ENCODE data around the gene DOK6. TPM values are rescaled to one million over a fixed set of nuclear protein-coding genes. Genes with fewer than 3 reads are reported as not detected.

DOK6 gene
- total RNA-seq, 1 experiment from 2014 or later, result not detected

DNA sequence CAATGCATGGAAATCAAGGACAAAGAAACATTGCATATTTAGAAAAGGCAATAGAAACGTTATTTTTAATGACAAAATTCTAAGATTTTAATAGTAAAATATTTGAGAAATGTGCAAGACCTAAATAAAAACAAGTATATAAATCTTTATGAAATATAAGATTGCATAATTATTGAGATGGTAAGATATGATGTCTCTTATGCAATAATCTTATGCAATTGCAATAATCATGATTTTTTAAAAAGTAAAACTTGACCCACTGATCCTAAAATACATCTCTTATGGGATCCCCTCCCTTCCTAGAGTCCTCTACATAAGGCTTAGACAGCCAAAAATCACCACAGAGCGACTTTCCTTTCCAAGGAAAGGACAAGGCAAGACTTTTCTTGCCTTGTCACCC, 249.0 kb downstream of the DOK6 start:
- no peak overlapping the region for H3K4me2 ChIP-seq
- ChIA-PET POLR2A (ENCODE audit: unreplicated experiment) (no interaction called here), CTCF (no interaction called here)
- H2AFZ ChIP-seq, result no peak overlapping the region
- intact Hi-C loops (cut with micrococcal nuclease; ENCODE audit: unreplicated experiment), result no loop called here
- no peaks in the 10 kb centered on the region for H3K79me2 ChIP-seq (ENCODE audit: low read depth)
- peaks cover 4% of the 10 kb centered on the region for H3K9me2 ChIP-seq (ENCODE audit: insufficient read depth)
- no peaks in the 10 kb centered on the region for H4K20me1 ChIP-seq (ENCODE audit: insufficient read depth)
- no peaks in the 10 kb centered on the region for H3F3A ChIP-seq (ENCODE audit: insufficient read depth, low read depth)
- no peaks in the 10 kb centered on the region for H3K4me1 ChIP-seq (replicated peaks; ENCODE audit: insufficient read depth)
- DNase-seq, result no peak
- H3K9me3 ChIP-seq (ENCODE audit: insufficient read depth, low read depth), result no peaks in the 10 kb centered on the region
- no peaks in the 10 kb centered on the region for H3K36me3 ChIP-seq (ENCODE audit: low read depth)
- TF ChIP-seq, protein P1, sequence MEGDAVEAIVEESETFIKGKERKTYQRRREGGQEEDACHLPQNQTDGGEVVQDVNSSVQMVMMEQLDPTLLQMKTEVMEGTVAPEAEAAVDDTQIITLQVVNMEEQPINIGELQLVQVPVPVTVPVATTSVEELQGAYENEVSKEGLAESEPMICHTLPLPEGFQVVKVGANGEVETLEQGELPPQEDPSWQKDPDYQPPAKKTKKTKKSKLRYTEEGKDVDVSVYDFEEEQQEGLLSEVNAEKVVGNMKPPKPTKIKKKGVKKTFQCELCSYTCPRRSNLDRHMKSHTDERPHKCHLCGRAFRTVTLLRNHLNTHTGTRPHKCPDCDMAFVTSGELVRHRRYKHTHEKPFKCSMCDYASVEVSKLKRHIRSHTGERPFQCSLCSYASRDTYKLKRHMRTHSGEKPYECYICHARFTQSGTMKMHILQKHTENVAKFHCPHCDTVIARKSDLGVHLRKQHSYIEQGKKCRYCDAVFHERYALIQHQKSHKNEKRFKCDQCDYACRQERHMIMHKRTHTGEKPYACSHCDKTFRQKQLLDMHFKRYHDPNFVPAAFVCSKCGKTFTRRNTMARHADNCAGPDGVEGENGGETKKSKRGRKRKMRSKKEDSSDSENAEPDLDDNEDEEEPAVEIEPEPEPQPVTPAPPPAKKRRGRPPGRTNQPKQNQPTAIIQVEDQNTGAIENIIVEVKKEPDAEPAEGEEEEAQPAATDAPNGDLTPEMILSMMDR (conservative IDR thresholded peaks at IDR 0.05), result no peak
- no peak for TF ChIP-seq EZH2 (IDR thresholded peaks at IDR 0.05; ENCODE audit: low read depth)
- no TSS peak for BruUV-seq (replicated peaks)
- no peak overlapping the region for H3K4me3 ChIP-seq
- H3K27ac ChIP-seq, result no peak overlapping the region
- no peaks in the 10 kb centered on the region for H3K27me3 ChIP-seq (ENCODE audit: insufficient read depth, low read depth)

- no TSS peak for BruUV-seq (replicated peaks)
- H3K9me3 ChIP-seq (ENCODE audit: insufficient read depth, low read depth), result no peaks in the 10 kb centered on the region
- TF ChIP-seq EZH2 (IDR thresholded peaks at IDR 0.05; ENCODE audit: low read depth), result no peak
- TF ChIP-seq, protein P1 (conservative IDR thresholded peaks at IDR 0.05), result no peak
- no peak for DNase-seq
- H3K27me3 ChIP-seq (ENCODE audit: insufficient read depth, low read depth), result no peaks in the 10 kb centered on the region
- no peaks in the 10 kb centered on the region for H4K20me1 ChIP-seq (ENCODE audit: insufficient read depth)
- H3K36me3 ChIP-seq (ENCODE audit: low read depth), result no peaks in the 10 kb centered on the region
- H3K4me3 ChIP-seq, result no peak overlapping the region
- CTCF ChIA-PET, result no interaction called here
- POLR2A ChIA-PET (ENCODE audit: unreplicated experiment), result no interaction called here
- H3K9me2 ChIP-seq (ENCODE audit: insufficient read depth), result peaks cover 4% of the 10 kb centered on the region
- H2AFZ ChIP-seq, result no peak overlapping the region
- H3K79me2 ChIP-seq (ENCODE audit: low read depth), result no peaks in the 10 kb centered on the region
- H3F3A ChIP-seq (ENCODE audit: insufficient read depth, low read depth), result no peaks in the 10 kb centered on the region
- no peak overlapping the region for H3K4me2 ChIP-seq
- no peak overlapping the region for H3K27ac ChIP-seq
- no peaks in the 10 kb centered on the region for H3K4me1 ChIP-seq (replicated peaks; ENCODE audit: insufficient read depth)
- intact Hi-C loops (cut with micrococcal nuclease; ENCODE audit: unreplicated experiment), result no loop called here
Measured at GRCh38 chr18:69651243-69651642, 250.6 kb downstream of the DOK6 start.

GRCh38 chr18:69655816-69656215, 255.1 kb downstream of the DOK6 start:
- Histone ChIP-seq H3K9me2 (ENCODE audit: insufficient read depth) (no peaks in the 10 kb centered on the region; the same call in 1 of the 2 replicates), H3K36me3 (ENCODE audit: low read depth) (no peaks in the 10 kb centered on the region), H3K9me3 (ENCODE audit: insufficient read depth, low read depth) (no peaks in the 10 kb centered on the region), H4K20me1 (ENCODE audit: insufficient read depth) (no peaks in the 10 kb centered on the region), H3K79me2 (ENCODE audit: low read depth) (no peaks in the 10 kb centered on the region), H3F3A (ENCODE audit: insufficient read depth, low read depth) (no peaks in the 10 kb centered on the region), H3K27me3 (ENCODE audit: insufficient read depth, low read depth) (no peaks in the 10 kb centered on the region), H3K27ac (no peak overlapping the region), H3K4me2 (no peak overlapping the region), H2AFZ (no peak overlapping the region), H3K4me1 (replicated peaks; ENCODE audit: insufficient read depth) (no peaks in the 10 kb centered on the region), H3K4me3 (no peak overlapping the region)
- BruUV-seq (replicated peaks), result no TSS peak
- POLR2A ChIA-PET (ENCODE audit: unreplicated experiment), result no interaction called here
- DNase-seq, result no peak
- TF ChIP-seq EZH2 (IDR thresholded peaks at IDR 0.05; ENCODE audit: low read depth), result no peak
- TF ChIP-seq, protein P1 (conservative IDR thresholded peaks at IDR 0.05), result no peak
- CTCF ChIA-PET, result no interaction called here
- intact Hi-C loops (cut with micrococcal nuclease; ENCODE audit: unreplicated experiment), result no loop called here

Data from PC-9 (cell line).